GM23248 (cell line): ENCODE results near the gene SLC13A1.

Experiments used
- EZH2 ChIP-seq: fragments of 200-600 bp; sonication (generic); IDR thresholded peaks from 2 replicates; pipeline ENCODE4 v1.6.1; 2018; ENCODE audit warnings: antibody characterized with exemption, mild to moderate bottlenecking; ENCODE audit not compliant: insufficient read depth, poor library complexity, severe bottlenecking
- EZH2phosphoT487 ChIP-seq: fragments of 200-600 bp; sonication (generic); IDR thresholded peaks from 2 replicates; pipeline ENCODE4 v1.6.1; 2018; ENCODE audit warnings: antibody characterized with exemption, moderate library complexity, mild to moderate bottlenecking, low read depth; ENCODE audit not compliant: insufficient read depth

- no peak for TF ChIP-seq EZH2
- no peak for TF ChIP-seq EZH2phosphoT487
Observed at GRCh38 chr7:123199883-123200282, at the start of gene SLC13A1.
